Stimulated activated CD4-positive, alpha-beta T cell treated with anti-CD3 and anti-CD28 coated beads, Interleukin-2, amount 100 ng/mL, for 48 hours (primary cell): ENCODE data around the gene UGT1A6.
"Not testable (repeated sequence)": the region's sequence is repeated elsewhere in the genome, so short reads cannot be mapped to it uniquely, and the experiment has no call there.

Experiments
- DNase-seq, 2 donors: peaks; one replicate each; pipeline ENCODE4 v3.0.0-alpha.2; 2020

Gene UGT1A6

GRCh38 chr2:233688341-233688740, 4.3 kb upstream of the UGT1A6 start:
- no peak for DNase-seq

GRCh38 chr2:233689031-233689430, 3.7 kb upstream of the UGT1A6 start:
- no peak for DNase-seq

- DNase-seq, result no peak
These were observed 3.2 kb upstream of the UGT1A6 start for GRCh38 chr2:233689501-233689900.

- no peak for DNase-seq
These were observed 2.2 kb upstream of the UGT1A6 start for GRCh38 chr2:233690444-233690843.

DNA sequence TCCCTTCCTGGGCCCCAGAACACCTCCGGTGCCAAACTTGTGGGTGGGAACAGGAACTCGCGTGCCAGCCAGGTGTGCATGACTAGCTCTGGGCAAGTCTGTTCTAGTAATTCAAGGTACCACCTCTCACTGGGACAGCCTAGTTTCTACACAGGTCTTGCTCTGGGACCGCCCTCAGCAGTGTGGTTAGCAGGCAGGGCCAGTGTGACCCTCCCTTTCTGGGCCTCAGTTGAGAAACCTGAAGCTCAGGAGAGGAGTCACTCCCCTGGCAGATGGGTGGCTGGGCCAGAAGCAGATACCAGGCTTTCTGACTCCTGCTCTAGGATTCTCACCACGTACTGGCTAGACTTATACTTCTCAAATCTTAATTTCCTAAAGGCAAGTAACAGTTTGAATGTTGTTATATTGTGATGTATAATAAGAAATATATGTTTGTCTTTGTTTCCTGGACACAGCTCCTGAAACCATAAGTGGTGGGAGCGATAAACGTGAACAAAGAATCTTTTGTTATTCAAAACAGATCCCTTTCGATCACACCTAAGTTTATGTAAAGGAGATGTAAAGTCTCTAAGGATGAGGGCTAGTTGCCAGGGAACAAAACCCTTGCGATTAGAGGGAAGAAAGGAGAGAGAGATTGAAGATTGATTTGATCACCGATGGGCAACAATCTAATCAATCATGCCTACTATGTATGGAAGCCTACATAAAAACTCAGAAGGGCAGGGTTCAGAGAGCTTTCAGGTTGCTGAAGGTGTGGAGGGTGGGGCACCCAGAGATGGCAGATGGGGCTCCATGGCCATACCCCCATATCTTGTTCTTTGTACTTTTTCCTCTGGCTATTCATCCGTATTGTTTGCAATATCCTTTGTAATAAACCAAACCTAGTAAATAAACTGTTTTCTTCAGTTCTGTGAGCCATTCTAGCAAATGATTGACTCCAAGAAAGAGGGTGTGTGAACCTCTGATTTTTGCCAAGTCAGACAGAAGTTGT, 952 bp upstream of the UGT1A6 start:
- no peak for DNase-seq

GRCh38 chr2:233693963-233694362, 1.3 kb downstream of the UGT1A6 start:
- DNase-seq, result no peak

DNA sequence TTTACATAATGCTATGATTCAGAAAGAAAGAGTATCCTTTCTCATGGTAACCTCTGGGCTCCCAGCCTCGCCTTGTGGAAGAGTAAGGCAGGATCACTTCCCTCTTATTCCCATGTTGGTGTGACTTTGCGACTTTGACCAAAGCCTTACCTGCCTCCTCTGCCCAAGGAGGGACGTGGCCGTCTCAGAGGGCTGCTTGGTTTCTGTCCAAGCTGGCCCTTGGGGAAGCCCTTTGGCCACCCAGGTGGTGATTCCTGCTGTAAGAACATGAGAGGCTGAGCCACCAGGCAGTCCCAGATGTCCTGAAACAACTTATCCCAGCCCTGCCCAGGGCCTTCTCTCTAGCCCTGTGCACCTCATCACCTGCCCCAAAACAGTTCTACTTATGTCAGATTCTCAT, 6.0 kb downstream of the UGT1A6 start:
- DNase-seq, result no peak

DNA sequence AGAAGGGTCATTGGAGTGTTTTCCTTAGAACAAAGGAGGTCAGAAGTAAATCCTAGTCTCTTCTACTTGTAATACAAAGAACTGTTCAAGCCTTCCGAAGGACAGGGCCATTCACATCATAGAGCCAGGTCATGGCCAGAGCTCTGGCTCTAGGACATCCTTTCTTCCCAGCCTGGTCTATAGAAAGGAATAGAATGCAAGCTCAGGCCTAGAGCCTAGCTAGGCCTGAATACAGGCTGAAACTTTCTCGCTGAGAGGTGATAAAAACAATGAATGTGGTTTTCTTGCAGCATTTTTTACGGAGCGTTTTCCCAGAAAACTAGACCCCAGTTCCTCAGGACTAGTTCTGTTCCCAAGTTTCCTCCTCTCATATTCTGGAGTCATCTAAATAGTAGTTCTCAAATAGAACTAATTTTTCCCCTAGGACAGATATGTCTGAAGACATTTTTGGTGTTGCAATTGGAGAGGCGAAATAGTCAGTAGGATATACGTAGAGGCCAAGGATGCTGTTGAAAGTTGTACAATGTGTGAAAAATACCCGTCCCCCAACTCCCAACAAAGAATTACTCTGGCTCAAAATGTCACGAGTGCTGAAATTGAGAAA, 6.8 kb downstream of the UGT1A6 start:
- no peak for DNase-seq

DNA sequence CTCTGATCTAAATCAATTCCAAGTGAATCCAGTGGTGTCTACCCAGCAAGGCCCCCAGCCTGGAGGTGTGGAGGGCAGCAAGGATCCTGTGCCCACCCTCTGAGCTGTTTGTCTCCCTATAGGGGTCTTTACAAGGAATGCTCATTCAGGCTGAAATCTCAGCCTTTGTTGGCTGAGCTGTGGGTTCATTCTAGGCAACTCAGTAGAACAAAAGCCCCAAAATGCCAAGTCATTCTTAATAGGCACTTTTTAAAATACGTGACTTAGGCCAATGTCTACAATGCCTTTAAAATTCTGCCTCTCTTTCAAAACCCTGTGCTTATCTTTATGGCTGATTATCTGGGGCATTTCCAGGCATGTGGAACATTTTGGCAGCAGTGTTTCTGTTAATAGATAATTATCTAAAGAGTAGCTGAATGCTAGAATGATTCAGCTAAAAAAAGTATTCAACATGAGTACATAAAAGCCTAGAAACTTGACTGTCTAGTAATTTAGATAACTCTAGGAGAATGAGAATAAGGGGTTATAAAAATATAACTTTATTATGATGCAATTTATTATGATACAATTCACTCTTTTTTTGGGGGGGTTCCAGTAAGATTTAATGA, 7.4 kb downstream of the UGT1A6 start:
- no peak for DNase-seq

GRCh38 chr2:233700842-233701241, 8.2 kb downstream of the UGT1A6 start:
- not testable (repeated sequence) for DNase-seq

DNA sequence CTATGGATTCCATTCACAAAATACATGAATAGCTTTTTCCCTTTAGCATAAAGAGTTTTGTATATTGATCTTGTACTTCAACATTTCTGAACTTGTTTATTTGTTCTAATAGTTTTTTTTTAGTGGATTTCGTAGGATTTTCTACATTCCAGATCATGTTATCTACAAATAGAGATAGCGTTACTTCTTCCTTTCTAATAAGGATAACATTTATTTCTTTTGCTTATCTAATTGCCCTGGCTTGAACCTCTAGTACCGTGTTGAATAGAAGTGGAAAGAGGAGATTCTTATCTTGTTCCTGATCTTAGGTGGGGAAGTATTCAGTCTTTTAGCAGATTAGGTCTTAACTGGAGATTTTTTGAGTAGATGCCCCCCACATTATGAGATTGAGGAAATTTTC, 9.5 kb downstream of the UGT1A6 start:
- DNase-seq, result no peak

- no peak for DNase-seq
These were observed 13.3 kb downstream of the UGT1A6 start for GRCh38 chr2:233705911-233706506.

- DNase-seq, result no peak
These were observed 14.0 kb downstream of the UGT1A6 start for GRCh38 chr2:233706720-233707119.

DNA sequence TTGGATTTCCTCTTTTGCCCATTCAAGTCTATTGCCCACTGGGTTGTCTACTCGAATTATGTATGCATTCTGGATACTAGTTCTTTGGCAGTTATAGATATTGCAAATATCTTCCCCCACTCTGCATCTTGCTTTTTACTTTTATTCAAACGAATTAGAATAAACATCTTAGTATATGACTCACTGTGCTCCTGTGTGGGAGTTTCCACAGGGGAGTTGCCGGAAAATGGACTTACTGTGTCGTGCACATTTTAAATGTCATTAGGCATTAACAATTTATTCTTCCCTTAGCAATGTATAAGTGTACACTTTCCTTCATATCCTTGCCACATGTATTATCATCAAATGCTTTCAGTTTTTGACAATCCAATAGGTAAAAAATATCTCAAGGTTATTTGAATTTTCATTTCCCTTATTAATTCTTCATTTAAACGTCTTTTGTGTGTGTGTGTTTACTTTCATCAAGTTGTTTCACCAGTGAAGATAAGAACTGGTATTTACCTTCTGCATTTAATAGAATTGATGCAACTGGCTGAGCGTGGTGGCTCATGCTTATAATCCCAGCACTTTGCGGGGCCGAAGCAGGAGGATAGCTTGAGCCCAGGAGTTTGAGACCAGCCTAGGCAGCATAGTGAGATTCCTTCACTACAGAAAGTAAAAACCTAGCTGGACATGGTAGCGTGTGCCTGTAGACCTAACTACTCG, 15.4 kb downstream of the UGT1A6 start:
- no peak for DNase-seq

DNA sequence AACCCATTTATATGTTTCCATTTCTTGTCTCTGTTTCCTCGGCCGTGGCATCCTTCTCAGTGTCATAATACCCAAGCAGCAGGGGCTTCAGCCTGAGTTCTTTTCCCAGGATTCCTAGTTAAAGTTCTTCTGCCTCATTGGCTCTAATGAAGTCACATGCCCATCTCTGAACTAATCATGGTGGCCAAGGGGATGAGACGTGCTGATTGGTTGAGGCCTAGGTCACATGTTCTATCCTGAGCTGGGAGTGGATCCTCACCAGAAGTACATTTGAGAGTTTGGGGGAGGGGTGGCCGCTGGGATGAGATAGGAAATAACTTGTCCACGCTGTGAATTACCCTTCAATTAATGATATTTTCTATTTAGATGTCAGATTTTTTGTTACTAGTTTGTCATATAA, 16.3 kb downstream of the UGT1A6 start:
- DNase-seq, result no peak

DNA sequence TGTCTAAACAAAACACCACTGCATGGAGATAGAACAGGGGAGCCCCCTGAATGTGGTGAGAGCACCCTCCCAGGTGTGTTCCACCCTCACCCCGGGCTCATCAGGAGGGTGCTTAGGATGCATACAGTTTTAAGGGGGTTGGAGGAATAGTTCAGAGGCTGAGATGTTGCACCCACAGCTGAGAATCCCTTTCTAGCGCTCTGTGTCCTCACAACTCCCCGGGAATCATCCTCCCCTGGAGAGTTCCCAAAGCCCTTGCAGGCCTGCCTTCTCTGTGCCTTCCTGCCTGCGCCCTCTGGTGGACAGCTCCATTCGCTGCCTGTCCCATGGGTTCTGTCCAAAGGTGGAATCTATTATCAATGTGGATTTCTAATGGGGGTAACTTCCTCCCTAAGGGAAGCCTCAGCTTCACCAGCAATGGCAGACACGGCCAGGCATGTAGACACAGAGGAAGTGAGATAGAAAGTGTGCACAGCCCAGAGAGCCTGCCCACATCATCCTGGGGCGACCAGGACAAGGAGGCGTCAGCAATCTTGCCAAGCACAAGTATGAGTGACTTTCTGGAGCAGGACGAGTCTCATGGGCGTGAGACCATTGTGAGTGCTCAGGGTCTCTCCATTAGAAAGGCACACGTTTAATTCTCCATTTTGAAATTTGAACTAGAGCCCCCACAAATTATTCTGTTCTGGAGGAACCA, 18.8 kb downstream of the UGT1A6 start:
- DNase-seq, result peak; percentile 70 to 72

- DNase-seq, result no peak
These were observed 20.0 kb downstream of the UGT1A6 start, which contains the start of gene UGT1A5 for GRCh38 chr2:233712611-233713261. Gene UGT1A5, plus strand, starts transcription at chr2:233712907. Its CDS starts 85 bp downstream, at chr2:233712992.

DNA sequence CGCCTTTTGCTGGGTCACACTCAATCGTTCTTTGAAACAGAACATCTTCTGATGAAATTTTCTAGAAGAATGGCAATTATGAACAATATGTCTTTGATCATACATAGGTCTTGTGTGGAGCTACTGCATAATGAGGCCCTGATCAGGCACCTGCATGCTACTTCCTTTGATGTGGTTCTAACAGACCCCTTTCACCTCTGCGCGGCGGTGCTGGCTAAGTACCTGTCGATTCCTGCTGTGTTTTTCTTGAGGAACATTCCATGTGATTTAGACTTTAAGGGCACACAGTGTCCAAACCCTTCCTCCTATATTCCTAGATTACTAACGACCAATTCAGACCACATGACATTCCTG, 20.5 kb downstream of the UGT1A6 start:
- no peak for DNase-seq

GRCh38 chr2:233714121-233714520, 21.4 kb downstream of the UGT1A6 start:
- DNase-seq, result no peak

DNA sequence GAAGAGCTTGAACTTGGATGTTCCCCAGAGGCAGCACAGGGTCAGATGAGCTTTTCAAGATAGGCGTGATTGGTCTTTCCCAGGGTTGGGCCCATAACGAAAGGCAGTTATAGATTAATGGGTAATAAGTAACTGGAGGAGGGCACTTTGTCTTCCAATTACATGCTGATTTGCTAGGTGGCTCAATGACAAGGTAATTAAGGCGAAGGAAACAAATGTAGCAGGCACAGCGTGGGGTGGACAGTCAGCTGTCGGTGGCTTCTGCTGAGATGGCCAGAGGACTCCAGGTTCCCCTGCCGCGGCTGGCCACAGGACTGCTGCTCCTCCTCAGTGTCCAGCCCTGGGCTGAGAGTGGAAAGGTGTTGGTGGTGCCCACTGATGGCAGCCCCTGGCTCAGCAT, 25.9 kb downstream of the UGT1A6 start, which contains the start of gene UGT1A4:
UGT1A4 (plus strand) TSS at position 185 of the 400 bp plus-strand sequence; CDS start at position 270, 85 bp downstream.
- DNase-seq, result no peak

DNA sequence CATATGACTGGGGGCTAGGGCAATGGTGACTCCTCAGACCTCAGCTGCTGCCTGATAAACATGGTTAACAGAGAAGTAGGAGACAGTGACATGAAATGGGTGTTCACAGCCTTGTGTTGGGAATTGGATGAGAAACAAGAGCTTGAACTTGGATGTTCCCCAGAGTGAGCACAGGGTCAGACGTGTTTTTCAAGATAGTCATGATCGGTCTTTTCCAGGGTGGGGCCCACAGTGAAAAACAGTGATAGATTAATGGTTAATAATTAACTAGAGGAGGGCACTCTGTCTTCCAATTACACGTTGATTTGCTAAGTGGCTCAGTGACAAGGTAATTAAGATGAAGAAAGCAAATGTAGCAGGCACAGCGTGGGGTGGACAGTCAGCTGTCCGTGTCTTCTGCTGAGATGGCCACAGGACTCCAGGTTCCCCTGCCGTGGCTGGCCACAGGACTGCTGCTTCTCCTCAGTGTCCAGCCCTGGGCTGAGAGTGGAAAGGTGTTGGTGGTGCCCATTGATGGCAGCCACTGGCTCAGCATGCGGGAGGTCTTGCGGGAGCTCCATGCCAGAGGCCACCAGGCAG, 36.1 kb downstream of the UGT1A6 start, which contains the start of gene UGT1A3:
UGT1A3 (plus strand) TSS at position 320 of the 579 bp plus-strand sequence; CDS start at position 405, 85 bp downstream.
- DNase-seq, result no peak
